Upper lobe of right lung (tissue), 1 donor: ENCODE measurements around the gene DHX9. TPM values are rescaled to one million over a fixed set of nuclear protein-coding genes. Genes with fewer than 3 reads are reported as not detected.

Experiments
- ATAC-seq: fragments of 200-7000 bp; cut with Tn5 transposase; one replicate; pipeline ENCODE4 v1.9.1; 2020; ENCODE audit warnings: mild to moderate bottlenecking, moderate library complexity
- DNase-seq: peaks from one replicate; pipeline ENCODE4 v3.0.0-alpha.2; 2020
- H3K27ac ChIP-seq: fragments of 200-600 bp; one replicate; pipeline ENCODE4 v1.8.0; 2022
- H3K27me3 ChIP-seq: fragments of 200-600 bp; one replicate; pipeline ENCODE4 v1.8.0; 2022; ENCODE audit warnings: mild to moderate bottlenecking
- H3K36me3 ChIP-seq: fragments of 200-600 bp; one replicate; pipeline ENCODE4 v1.8.0; 2022
- H3K4me1 ChIP-seq: fragments of 200-600 bp; one replicate; pipeline ENCODE4 v1.8.0; 2022
- H3K4me3 ChIP-seq: fragments of 200-600 bp; one replicate; pipeline ENCODE4 v1.8.0; 2022; ENCODE audit warnings: mild to moderate bottlenecking
- H3K9me3 ChIP-seq: fragments of 200-600 bp; one replicate; pipeline ENCODE4 v1.8.0; 2022
- intact Hi-C: fragments of 100-400 bp; cut with DNase I; formaldehyde crosslinking; loops from one replicate; pipeline ENCODE4 v1.11.0; 2022
- total RNA-seq: library from RNA; stranded (reverse); fragmentation: NEBNext Ultra II Directional; extraction: Animal tissue kit (Norgen Biotek cat#: 25700); gene quantifications from one replicate; pipeline ENCODE4 v1.2.1, GENCODE V29; 2021
- TF ChIP-seq, protein P1 (sequence below): fragments of 200-600 bp; IDR thresholded peaks from one replicate; pipeline ENCODE4 v1.8.0; 2022; ENCODE audit warnings: antibody characterized with exemption
- donor health status: DM: no; HTN: yes; CAD: no; lungs with severe emphysema.

Gene DHX9
- total RNA-seq, 1 donor from 2014 or later: 126 TPM

GRCh38 chr1:182811975-182812722 lies 27.0 kb upstream of the DHX9 start:
- peaks cover 56% of the 10 kb centered on the region for H3K36me3 ChIP-seq
- H3K4me1 ChIP-seq: no peaks in the 10 kb centered on the region
- H3K9me3 ChIP-seq: no peaks in the 10 kb centered on the region
- no peak for DNase-seq
- TF ChIP-seq, protein P1, sequence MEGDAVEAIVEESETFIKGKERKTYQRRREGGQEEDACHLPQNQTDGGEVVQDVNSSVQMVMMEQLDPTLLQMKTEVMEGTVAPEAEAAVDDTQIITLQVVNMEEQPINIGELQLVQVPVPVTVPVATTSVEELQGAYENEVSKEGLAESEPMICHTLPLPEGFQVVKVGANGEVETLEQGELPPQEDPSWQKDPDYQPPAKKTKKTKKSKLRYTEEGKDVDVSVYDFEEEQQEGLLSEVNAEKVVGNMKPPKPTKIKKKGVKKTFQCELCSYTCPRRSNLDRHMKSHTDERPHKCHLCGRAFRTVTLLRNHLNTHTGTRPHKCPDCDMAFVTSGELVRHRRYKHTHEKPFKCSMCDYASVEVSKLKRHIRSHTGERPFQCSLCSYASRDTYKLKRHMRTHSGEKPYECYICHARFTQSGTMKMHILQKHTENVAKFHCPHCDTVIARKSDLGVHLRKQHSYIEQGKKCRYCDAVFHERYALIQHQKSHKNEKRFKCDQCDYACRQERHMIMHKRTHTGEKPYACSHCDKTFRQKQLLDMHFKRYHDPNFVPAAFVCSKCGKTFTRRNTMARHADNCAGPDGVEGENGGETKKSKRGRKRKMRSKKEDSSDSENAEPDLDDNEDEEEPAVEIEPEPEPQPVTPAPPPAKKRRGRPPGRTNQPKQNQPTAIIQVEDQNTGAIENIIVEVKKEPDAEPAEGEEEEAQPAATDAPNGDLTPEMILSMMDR: no peak
- H3K27ac ChIP-seq: no peak overlapping the region
- no peak overlapping the region for H3K4me3 ChIP-seq
- intact Hi-C loops: no loop called here
- ATAC-seq: no peak
- no peaks in the 10 kb centered on the region for H3K27me3 ChIP-seq

GRCh38 chr1:182816863-182817262 lies 22.3 kb upstream of the DHX9 start:
- H3K36me3 ChIP-seq: peaks cover 62% of the 10 kb centered on the region
- H3K27me3 ChIP-seq: no peaks in the 10 kb centered on the region
- intact Hi-C loops: no loop called here
- H3K4me3 ChIP-seq: no peak overlapping the region
- no peak overlapping the region for H3K27ac ChIP-seq
- no peaks in the 10 kb centered on the region for H3K9me3 ChIP-seq
- no peaks in the 10 kb centered on the region for H3K4me1 ChIP-seq
- no peak for ATAC-seq
- DNase-seq: no peak
- TF ChIP-seq, protein P1: no peak

GRCh38 chr1:182817802-182818201 lies 21.3 kb upstream of the DHX9 start:
- no peak overlapping the region for H3K27ac ChIP-seq
- no peaks in the 10 kb centered on the region for H3K4me1 ChIP-seq
- no peak for ATAC-seq
- no peak for DNase-seq
- H3K27me3 ChIP-seq: no peaks in the 10 kb centered on the region
- H3K4me3 ChIP-seq: no peak overlapping the region
- TF ChIP-seq, protein P1: no peak
- H3K36me3 ChIP-seq: peaks cover 58% of the 10 kb centered on the region
- H3K9me3 ChIP-seq: no peaks in the 10 kb centered on the region
- intact Hi-C loops: no loop called here

- TF ChIP-seq, protein P1: no peak
- Histone ChIP-seq H3K27me3 (no peaks in the 10 kb centered on the region), H3K36me3 (peaks cover 32% of the 10 kb centered on the region), H3K27ac (no peak overlapping the region), H3K4me1 (no peaks in the 10 kb centered on the region), H3K9me3 (no peaks in the 10 kb centered on the region), H3K4me3 (no peak overlapping the region)
- intact Hi-C loops: no loop called here
- ATAC-seq: peak; percentile 67
- no peak for DNase-seq
Observed at GRCh38 chr1:182823220-182823619, 15.9 kb upstream of the DHX9 start.

- intact Hi-C loops: no loop called here
- ATAC-seq (no peak), DNase-seq (no peak)
Observed at GRCh38 chr1:182826892-182827291, 12.3 kb upstream of the DHX9 start.

More at GRCh38 chr1:182826892-182827291, 12.3 kb upstream of the DHX9 start:
- TF ChIP-seq, protein P1: no peak
- Histone ChIP-seq H3K4me1 (no peaks in the 10 kb centered on the region), H3K4me3 (no peak overlapping the region), H3K9me3 (no peaks in the 10 kb centered on the region), H3K27ac (no peak overlapping the region), H3K27me3 (no peaks in the 10 kb centered on the region), H3K36me3 (peaks cover 21% of the 10 kb centered on the region)
